ENCODE results near the gene CDYL.
"Not testable (repeated sequence)": the region's sequence is repeated elsewhere in the genome, so short reads cannot be mapped to it uniquely, and the experiment has no call there.

Gene CDYL

DNA sequence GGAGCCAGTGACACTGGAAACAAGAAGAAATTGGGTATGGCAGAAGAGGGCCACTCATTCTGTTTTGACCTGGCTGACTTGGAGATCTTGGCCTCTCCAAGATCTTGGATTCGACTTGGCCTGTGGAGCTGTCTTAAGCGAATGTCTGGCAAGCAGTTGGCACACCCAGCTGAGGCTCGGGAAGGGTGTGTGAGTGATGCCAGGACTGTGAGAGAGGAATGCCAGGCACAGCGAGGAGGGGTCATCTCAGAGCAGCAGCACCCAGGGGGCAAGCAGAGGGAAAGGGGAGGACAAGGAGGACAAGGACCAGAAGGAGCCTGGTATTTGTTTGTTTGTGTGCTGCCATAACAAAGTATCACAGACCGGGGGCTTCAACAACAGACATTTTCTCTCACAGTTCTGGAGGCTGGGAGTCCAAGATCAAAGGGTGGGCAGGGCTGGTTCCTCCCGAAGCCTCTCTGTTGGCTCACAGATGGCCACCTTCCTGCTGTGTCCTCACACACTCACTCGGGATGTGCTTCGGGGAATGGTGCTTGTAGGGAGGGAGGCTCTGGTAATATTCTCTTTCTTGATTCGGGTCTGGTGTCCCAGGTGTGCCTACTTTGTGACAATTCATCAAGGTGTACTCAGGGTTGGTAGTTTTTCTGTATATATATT is 194.7 kb downstream of the CDYL start:
- no peak for DNase-seq

DNA sequence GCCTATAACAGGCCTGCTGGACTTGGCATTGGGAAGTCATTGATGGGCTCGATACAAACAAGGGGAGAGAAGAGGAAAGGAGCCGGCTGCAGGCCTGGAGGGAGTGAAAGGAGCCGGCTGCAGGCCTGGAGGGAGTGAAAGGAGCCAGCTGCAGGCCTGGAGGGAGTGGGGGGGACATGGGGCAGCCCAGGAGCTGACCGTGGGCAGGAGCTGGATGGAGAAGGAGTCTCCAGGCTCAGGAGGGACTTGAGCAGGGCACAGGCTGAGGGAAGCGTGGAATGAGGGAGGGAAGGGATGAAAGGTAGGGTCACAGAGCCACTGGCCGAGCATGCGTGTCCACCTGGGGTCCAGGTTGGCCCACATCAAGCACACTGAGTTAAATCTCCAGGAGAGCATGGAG is 195.6 kb downstream of the CDYL start:
- DNase-seq: no peak

- DNase-seq: no peak
Measured at GRCh38 chr6:4972438-4972837, 196.2 kb downstream of the CDYL start.

GRCh38 chr6:4973415-4973814 is 197.2 kb downstream of the CDYL start:
- no peak for DNase-seq

DNA sequence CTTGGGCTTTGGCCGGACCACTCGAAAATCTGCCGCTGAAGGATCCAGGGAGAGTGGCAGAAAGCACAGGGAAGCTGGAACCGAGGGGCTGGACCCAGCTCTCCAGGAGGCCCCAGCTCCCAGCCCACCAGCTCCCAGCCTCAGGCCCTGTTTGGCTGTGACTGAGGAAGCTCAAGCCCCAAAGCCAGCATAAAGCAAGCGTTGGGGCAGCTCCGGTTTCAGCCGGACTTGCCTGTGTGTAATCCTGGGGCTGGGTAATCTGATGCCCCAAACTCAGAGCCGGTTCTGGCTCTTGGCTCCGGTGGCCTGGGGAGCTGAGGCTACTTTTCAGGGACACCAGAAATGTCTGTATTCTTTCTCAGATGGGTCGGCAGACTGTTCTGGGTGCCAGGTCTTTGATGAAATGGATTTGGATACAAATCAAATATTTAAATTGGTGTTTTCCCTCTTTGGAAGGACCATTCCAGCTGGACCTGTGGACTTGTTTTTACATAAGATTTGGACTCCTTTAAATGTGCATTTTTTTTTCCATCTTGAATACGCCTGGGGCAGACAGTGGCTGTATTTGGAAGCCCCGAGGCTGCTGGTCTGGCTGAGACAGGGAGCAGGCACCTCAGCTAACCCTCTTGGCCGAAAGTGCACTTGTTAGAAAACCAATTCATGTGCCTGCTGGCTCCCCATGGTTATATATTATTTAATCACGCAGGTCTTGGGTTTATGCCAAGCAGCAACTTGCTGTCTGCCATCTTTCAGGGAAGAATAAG is 198.0 kb downstream of the CDYL start:
- DNase-seq: no peak

DNA sequence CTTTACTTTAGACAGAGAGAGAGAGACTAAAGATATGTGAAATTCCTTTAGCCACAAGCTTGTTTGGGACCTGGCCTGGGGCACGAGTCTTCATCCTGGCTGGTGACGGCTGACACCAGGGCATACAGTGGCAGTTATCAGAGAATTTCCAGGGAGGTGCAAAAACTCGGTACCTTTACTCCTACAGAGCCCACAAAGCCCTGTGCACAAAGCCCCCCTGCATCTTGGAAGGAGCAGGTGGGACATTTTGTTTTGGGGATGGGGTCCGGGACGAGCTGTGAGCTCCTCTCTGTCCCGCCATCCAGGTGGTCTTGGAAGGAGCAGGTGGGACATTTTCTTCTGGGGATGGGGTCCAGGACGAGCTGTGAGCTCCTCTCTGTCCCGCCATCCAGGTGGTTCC is 198.8 kb downstream of the CDYL start:
- no peak for DNase-seq

GRCh38 chr6:4975506-4975905 is 199.3 kb downstream of the CDYL start:
- DNase-seq: no peak

DNA sequence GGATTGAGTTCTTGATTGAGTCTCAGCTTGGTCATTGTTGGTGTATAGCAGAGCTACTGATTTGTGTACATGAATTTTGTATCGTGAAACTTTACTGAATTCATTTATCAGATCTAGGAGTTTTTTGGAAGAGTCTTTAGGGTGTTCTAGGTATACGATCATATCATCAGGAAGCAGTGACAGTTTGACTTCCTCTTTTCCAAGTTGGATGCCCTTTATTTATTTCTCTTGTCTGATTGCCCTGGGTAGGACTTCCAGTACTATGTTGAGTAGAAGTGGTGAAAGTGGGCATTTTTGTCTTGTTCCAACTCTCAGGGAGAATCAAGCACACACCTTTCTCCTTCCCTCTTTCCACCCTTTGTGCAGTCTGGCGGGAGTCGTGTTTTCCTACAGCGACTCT is 201.3 kb downstream of the CDYL start:
- DNase-seq: no peak

DNA sequence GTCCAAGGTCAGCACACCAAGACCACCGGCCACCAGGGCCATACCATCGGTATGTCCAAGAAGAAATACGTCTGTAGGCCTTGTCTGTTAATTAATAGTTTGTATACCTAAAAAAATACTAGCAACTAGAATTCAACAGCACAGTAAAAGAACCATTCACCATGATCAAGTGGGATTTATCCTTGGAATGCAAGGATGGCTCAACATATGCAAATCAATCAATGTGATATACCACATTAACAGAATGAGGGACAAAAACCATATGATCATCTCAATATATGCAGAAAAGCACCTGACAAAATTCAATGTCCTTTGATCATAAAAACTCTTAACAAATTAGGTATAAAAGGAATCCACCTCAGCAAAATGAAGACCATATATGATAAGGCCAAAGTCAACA is 203.2 kb downstream of the CDYL start:
- no peak for DNase-seq

DNA sequence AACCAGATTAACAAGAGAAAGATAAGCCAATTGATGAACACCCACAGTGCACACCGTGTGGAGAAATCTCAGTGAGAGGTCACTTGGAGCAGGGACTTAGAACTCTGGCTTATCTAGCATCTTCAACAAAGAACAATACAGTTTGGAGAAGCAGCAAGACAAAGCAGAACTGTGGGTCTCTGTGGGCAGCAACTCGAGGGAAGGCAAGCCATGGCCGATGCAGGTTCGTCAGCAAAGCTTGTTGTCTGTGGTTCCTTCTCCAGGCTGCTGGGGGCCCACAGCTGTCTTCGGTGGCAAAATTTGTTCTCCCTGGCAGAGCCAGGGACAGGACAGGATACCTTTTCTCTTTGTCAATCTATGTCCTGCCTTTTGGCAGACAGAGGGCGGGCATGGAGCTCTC is 205.6 kb downstream of the CDYL start:
- DNase-seq: no peak

DNA sequence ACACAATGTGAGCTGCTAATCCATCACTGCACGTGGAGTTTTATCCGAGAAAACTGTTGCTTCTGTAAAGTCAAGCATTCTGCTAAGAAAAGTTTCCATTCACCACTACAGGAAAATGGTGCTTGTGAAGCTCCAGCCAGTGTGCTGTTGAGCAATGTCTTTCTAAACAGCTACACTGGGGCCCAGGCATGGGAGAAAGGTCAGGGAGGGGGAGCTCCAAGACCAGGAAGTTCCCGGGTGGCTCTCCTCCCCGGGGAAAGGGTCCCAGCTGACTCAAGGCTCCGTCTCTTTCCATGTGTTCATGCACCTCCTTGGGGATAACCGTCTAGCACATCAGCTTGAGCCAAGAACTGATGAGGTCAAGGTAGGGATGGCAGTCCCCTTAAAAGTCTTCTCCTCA is 207.1 kb downstream of the CDYL start:
- no peak for DNase-seq

GRCh38 chr6:4986999-4987398 is 210.8 kb downstream of the CDYL start:
- no peak for DNase-seq

- no peak for DNase-seq
Measured at GRCh38 chr6:4987432-4987831, 211.2 kb downstream of the CDYL start.

GRCh38 chr6:4994741-4995140 is 218.5 kb downstream of the CDYL start:
- no peak for DNase-seq

GRCh38 chr6:4997862-4998261 is 221.7 kb downstream of the CDYL start:
- no peak for DNase-seq

DNA sequence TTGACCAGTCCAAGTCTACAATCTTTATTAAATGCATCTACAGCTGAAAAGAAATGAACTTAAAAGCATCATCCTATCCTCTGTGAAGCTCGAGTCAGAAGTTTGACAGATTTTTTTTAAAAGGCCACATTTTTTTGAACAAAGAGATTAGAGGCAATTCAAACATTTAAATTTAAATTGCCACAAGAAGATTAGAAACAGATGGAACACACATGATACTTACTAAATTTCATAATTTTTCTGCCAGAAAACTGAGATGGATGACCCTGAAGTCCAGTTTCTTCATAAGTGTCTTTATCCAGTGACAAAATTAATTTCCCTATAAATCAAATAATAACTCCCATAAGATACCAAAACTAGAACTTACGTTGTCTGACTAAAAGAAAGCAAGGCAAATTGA is 223.4 kb downstream of the CDYL start:
- no peak for DNase-seq

DNA sequence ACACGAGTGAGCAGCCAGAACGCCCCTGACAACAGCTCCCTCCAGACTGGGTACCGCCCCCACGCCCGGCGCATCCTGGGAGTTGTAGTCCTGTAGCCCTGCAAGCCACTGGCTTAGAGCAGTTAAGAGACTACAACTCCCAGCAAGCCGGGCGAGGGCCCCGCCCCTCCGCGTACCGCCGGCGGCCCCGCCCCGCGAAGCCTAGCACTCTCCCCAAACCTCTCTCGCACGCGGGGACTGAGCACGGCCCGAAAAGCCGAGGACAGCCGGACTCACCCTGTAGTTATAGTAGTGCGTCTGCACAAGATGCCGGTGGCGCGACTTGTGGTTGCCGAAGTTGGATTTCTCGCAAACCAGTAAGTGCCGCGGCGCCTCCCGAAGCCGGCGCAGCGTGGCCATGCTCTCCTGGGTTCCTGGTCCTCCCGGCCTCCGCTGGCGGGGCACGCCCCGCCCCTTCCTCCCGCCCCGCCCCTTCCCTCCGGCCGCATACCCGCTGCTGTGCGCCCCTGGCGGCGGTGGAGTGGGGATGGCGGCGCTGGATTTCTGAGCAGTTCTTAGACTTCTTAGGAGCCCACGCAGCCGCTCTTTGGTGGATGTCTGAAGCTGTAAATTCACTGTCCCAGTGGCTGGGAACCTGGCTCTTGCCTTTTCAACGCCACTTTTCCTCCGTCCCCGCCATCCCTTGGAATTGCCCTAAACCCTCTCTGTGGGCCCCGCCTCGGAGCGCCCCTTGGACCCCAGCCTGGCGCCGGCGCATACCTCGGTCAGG is 227.6 kb downstream of the CDYL start, which contains the start of gene RPP40:
TSS of gene RPP40 (minus strand) at position 434 of the 769 bp plus-strand sequence. CDS start at position 399, 35 bp downstream.
- DNase-seq: peak; percentile 98 to 99

- DNase-seq: peak in 1 of 2 experiments; percentile 52
Measured at GRCh38 chr6:5004373-5005037, 228.3 kb downstream of the CDYL start.

GRCh38 chr6:5005038-5005433 is 228.8 kb downstream of the CDYL start:
- DNase-seq: not testable (repeated sequence)

Measured in AML-193 (cell line).